Spleen (tissue), 11 donors: ENCODE results near the gene WNT9B. TPM values are rescaled to one million over a fixed set of nuclear protein-coding genes. Genes with fewer than 3 reads are reported as not detected.

Source experiments
- DNase-seq: peaks from one replicate; pipeline ENCODE4 v3.0.0-alpha.2; 2020
- H3K27ac ChIP-seq, 8 donors: fragments of 200-600 bp; sonication (generic) in 7 of 8; 1 replicate in 4 of 8; 2 replicates in 4 of 8; pipeline versions ENCODE4 v1.5.0 to v1.8.0; 2016 to 2021; ENCODE audit warnings: inconsistent platforms in 4 of 8, mild to moderate bottlenecking in 4 of 8, moderate library complexity in 1 of 8
- H3K27me3 ChIP-seq, 7 donors: fragments of 200-600 bp; sonication (generic) in 6 of 7; replicated peaks in 1 of 7; 1 replicate in 4 of 7; 2 replicates in 3 of 7; pipeline versions ENCODE4 v1.5.0 to v1.8.0; 2016 to 2021; ENCODE audit warnings: inconsistent platforms in 3 of 7, mild to moderate bottlenecking in 1 of 7
- H3K36me3 ChIP-seq, 6 donors: fragments of 200-600 bp; sonication (generic) in 5 of 6; 1 replicate in 4 of 6; 2 replicates in 2 of 6; pipeline versions ENCODE4 v1.5.0 to v1.8.0; 2016 to 2021; ENCODE audit warnings: inconsistent platforms in 2 of 6
- H3K4me1 ChIP-seq, 6 donors: fragments of 200-600 bp; sonication (generic) in 5 of 6; 1 replicate in 3 of 6; 2 replicates in 3 of 6; pipeline versions ENCODE4 v1.5.0 to v1.8.0; 2016 to 2021; ENCODE audit warnings: inconsistent platforms in 3 of 6
- H3K4me3 ChIP-seq, 8 donors: fragments of 200-600 bp; sonication (generic) in 7 of 8; 1 replicate in 4 of 8; 2 replicates in 4 of 8; pipeline versions ENCODE4 v1.5.0 to v1.8.0; 2016 to 2021; ENCODE audit warnings: inconsistent platforms in 4 of 8, mild to moderate bottlenecking in 4 of 8, moderate library complexity in 2 of 8
- H3K9me3 ChIP-seq, 8 donors: fragments of 200-600 bp; sonication (generic) in 7 of 8; 1 replicate in 4 of 8; 2 replicates in 4 of 8; pipeline versions ENCODE4 v1.5.0 to v1.8.0; 2016 to 2021; ENCODE audit warnings: inconsistent platforms in 4 of 8
- POLR2A ChIP-seq, 3 donors: fragments of 450-650 bp; IDR thresholded peaks; one replicate each; pipeline ENCODE4 v1.5.1; 2017; ENCODE audit warnings: antibody characterized with exemption in 3 of 3, mild to moderate bottlenecking in 1 of 3
- POLR2AphosphoS5 ChIP-seq, 3 donors: sonication (generic); formaldehyde crosslinking; IDR thresholded peaks; one replicate each; pipeline ENCODE4 v1.5.1; 2017; ENCODE audit warnings: antibody characterized with exemption in 3 of 3
- WGBS, 5 donors: extraction: QIAGEN DNeasy Blood & Tissue Kit in 3 of 5; methylation state at CpG; one replicate each; pipeline versions ENCODE4 v1.1.5 to v1.1.7; 2013 to 2018; 5-methylcytosine and 5-hydroxymethylcytosine counted together
- intact Hi-C: fragments of 100-400 bp; cut with DNase I; formaldehyde crosslinking; loops from one replicate; pipeline ENCODE4 v1.15.0; 2023; ENCODE audit warnings: low total_unique reads
- polyA plus RNA-seq, 3 donors: library from polyadenylated mRNA; stranded (reverse); fragments of 200-250 nt; gene quantifications; one replicate each; pipeline ENCODE4 v1.2.1, GENCODE V29; 2013
- total RNA-seq, 7 donors: library from RNA; depleted of rRNA in 3 of 7; stranded (reverse); fragments of >200 nt in 3 of 7; fragmentation: NEBNext Ultra II Directional in 4 of 7; extraction: Animal tissue kit (Norgen Biotek cat#: 25700) in 4 of 7; gene quantifications; one replicate each; pipeline versions ENCODE4 v1.1.0 to v1.2.1, GENCODE V29; 2016 to 2021
- TF ChIP-seq, protein P1 (sequence below), 11 experiments: fragments of 200-600 bp in 7 of 11; fragments of 450-650 bp in 4 of 11; sonication (generic) in 4 of 11; IDR thresholded peaks in 8 of 11; conservative IDR thresholded peaks in 3 of 11; 1 replicate in 7 of 11; 2 replicates in 4 of 11; pipeline versions ENCODE4 v1.4.0 to v1.8.0; 2016 to 2021; ENCODE audit warnings: antibody characterized with exemption in 11 of 11, inconsistent platforms in 4 of 11, mild to moderate bottlenecking in 1 of 11
- donor health status: healthy with polysubstance abuse.
- donor health status: DM: no; HTN: no; CAD: no; lungs with moderate emphysema.
- donor health status: DM: no; HTN: no; CAD: no.
- donor health status: Bipolar disorder and iron deficiency.
- donor health status: healthy.
- donor health status: DM: no; HTN: no; CAD: no.
- donor health status: DM: yes; HTN: yes; CAD: no.

Gene WNT9B
- total and polyA plus RNA-seq, 10 donors: 0.03 to 13.4 (median 0.69) TPM

DNA sequence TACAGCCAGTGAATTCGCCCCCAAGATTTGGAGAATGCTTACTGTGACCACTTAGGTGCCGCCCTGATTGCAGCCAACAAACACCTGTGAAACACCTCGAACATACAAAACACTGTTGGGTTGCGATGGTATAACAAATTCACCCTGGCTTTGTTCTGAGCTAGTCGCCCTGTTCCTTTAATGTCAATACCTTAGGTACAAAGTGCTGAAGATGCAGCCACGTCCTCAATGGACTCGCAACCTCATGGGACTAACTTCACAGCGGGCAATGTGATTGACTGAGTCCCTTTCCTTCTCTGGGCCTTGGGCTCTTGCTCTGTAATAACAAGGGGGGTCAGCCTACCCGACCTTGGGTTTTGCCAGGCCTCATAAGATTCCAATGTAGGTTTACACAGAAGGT is 42.6 kb downstream of the WNT9B start:
- H3K4me3 ChIP-seq: no peak overlapping the region
- no peak for DNase-seq
- H3K27ac ChIP-seq: no peak overlapping the region
- H3K27me3 ChIP-seq: peaks cover 0 to 7% (median 0%) of the 10 kb centered on the region in 7 donors
- intact Hi-C loops: no loop called here
- WGBS, 5 donors: 81 to 91% (median 85%) methylated on average over 9 of the region's 9 CpGs
- H3K36me3 ChIP-seq: no peaks in the 10 kb centered on the region
- peaks cover 0 to 39% (median 12%) of the 10 kb centered on the region in 6 donors for H3K4me1 ChIP-seq
- TF ChIP-seq POLR2A (IDR thresholded peaks at IDR 0.05) (no peak), POLR2AphosphoS5 (IDR thresholded peaks at IDR 0.05) (no peak)
- TF ChIP-seq, protein P1, sequence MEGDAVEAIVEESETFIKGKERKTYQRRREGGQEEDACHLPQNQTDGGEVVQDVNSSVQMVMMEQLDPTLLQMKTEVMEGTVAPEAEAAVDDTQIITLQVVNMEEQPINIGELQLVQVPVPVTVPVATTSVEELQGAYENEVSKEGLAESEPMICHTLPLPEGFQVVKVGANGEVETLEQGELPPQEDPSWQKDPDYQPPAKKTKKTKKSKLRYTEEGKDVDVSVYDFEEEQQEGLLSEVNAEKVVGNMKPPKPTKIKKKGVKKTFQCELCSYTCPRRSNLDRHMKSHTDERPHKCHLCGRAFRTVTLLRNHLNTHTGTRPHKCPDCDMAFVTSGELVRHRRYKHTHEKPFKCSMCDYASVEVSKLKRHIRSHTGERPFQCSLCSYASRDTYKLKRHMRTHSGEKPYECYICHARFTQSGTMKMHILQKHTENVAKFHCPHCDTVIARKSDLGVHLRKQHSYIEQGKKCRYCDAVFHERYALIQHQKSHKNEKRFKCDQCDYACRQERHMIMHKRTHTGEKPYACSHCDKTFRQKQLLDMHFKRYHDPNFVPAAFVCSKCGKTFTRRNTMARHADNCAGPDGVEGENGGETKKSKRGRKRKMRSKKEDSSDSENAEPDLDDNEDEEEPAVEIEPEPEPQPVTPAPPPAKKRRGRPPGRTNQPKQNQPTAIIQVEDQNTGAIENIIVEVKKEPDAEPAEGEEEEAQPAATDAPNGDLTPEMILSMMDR (IDR thresholded peaks at IDR 0.05 in 8 of 11, conservative IDR thresholded peaks at IDR 0.05 in 3 of 11): no peak
- H3K9me3 ChIP-seq: peaks cover 0 to 7% (median 5%) of the 10 kb centered on the region in 8 donors

DNA sequence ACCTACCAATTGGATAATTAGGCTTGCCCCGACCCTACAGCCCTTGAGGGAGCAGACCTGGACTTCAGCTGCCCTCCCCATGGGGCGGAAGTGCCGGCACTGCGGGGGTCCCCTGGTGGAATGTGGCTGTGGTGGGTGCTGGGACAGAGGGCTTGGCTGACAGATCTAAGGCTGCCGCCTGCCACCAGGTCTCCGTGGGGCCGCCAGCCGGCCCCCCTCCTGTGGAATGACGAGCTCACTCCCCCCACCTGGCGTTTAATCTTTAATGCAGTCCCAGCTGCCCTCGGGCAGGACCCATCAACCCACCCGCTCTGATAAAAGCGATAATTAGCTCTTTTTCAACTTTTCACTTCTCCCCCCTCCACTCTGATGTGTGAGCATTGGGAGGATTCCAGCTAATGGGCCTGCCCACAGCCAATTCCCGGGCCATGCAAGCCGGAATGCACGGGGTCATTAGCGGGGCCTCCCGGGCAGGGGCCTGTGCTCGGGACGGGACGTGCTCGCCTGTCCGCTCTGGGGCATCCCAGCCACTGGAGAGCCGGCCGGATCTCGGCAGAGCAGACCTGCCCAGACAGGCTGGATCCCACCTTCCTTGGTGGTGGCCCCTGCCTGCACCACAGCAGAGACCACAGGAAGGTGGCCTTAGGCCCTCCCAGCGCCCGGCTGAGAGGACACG is 43.2 kb downstream of the WNT9B start:
- WGBS, 5 donors: 72 to 85% (median 80%) methylated on average over 25 to 29 of the region's 29 CpGs
- Histone ChIP-seq H3K4me3 (no peak overlapping the region), H3K9me3 (peaks cover 0 to 9% (median 5%) of the 10 kb centered on the region in 8 donors), H3K36me3 (no peaks in the 10 kb centered on the region), H3K27ac (peak overlapping the region in 1 of 8 donors; percentile 7), H3K27me3 (peaks cover 0 to 7% (median 0%) of the 10 kb centered on the region in 7 donors), H3K4me1 (peaks cover 0 to 33% (median 10%) of the 10 kb centered on the region in 6 donors)
- no peak for DNase-seq
- intact Hi-C loops: no loop called here
- TF ChIP-seq, protein P1 (IDR thresholded peaks at IDR 0.05 in 8 of 11, conservative IDR thresholded peaks at IDR 0.05 in 3 of 11): no peak
- TF ChIP-seq POLR2A (IDR thresholded peaks at IDR 0.05): no peak
- TF ChIP-seq POLR2AphosphoS5 (IDR thresholded peaks at IDR 0.05): peak in 1 of 3 donors; percentile 71

DNA sequence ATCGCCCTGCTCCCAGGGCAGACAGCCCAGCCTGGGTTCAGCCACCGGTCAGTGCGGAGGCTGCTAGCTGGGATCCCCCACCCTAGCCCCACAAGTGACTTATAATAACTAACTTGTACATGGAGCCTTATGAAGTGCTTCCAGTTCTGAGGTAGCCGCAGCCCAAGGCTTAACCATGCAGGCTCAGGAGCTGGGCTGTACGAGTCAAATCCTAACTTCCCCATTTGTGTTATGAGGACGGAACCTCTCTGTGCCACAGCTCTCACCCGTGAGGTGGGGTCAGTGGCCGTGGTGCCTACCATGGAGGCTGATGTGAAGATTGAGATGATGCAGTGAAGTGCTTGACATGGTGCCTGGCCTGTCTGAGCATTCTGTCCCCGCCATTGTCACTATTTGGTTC is 43.8 kb downstream of the WNT9B start:
- H3K4me1 ChIP-seq: peaks cover 0 to 28% (median 7%) of the 10 kb centered on the region in 6 donors
- peak overlapping the region in 1 of 8 donors; percentile 7 for H3K27ac ChIP-seq
- peaks cover 0 to 7% (median 0%) of the 10 kb centered on the region in 7 donors for H3K27me3 ChIP-seq
- H3K4me3 ChIP-seq: no peak overlapping the region
- 42 to 62% (median 56%) methylated on average over 6 to 9 of the region's 9 CpGs for WGBS, 5 donors
- DNase-seq: no peak
- intact Hi-C loops: no loop called here
- H3K9me3 ChIP-seq: peaks cover 0 to 9% (median 5%) of the 10 kb centered on the region in 8 donors
- TF ChIP-seq POLR2A (IDR thresholded peaks at IDR 0.05): no peak
- TF ChIP-seq POLR2AphosphoS5 (IDR thresholded peaks at IDR 0.05): no peak
- TF ChIP-seq, protein P1 (IDR thresholded peaks at IDR 0.05 in 8 of 11, conservative IDR thresholded peaks at IDR 0.05 in 3 of 11): no peak
- H3K36me3 ChIP-seq: no peaks in the 10 kb centered on the region

DNA sequence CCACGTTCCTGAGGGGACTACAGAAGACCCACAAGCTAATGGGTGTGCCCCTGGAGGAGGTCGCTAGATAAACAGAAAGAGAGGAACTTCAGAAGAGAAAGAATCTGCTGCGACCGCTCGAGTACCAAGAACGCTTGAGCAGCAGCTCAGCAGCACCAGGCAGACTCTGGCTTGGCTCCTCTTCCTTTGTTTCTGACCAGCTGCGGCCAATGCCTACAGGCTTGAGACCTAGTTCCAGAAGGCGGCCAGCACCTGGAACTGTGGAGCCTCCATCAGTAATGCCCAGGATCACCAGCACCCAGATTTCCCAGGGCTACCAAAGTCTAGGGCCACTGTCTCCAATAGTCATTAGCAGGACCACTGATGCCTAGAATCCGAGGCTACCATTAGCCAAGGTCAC is 45.6 kb downstream of the WNT9B start:
- Histone ChIP-seq H3K36me3 (no peaks in the 10 kb centered on the region), H3K4me1 (peaks cover 0 to 17% (median 3%) of the 10 kb centered on the region in 6 donors), H3K27ac (no peak overlapping the region), H3K4me3 (no peak overlapping the region), H3K9me3 (peaks cover 0 to 9% (median 5%) of the 10 kb centered on the region in 8 donors), H3K27me3 (peaks cover 0 to 7% (median 0%) of the 10 kb centered on the region in 7 donors)
- intact Hi-C loops: no loop called here
- peak; percentile 40 for DNase-seq
- WGBS, 5 donors: 82 to 93% (median 92%) methylated on average over 8 to 9 of the region's 9 CpGs
- TF ChIP-seq, protein P1 (IDR thresholded peaks at IDR 0.05 in 8 of 11, conservative IDR thresholded peaks at IDR 0.05 in 3 of 11): no peak
- TF ChIP-seq POLR2A (IDR thresholded peaks at IDR 0.05) (no peak), POLR2AphosphoS5 (IDR thresholded peaks at IDR 0.05) (no peak)
